GM12872 (cell line): ENCODE data around the gene GSKIP.

Experiments used
- CTCF ChIP-seq: IDR thresholded peaks from 3 replicates; pipeline ENCODE4 v1.5.1; 2011; ENCODE audit warnings: low read depth, mild to moderate bottlenecking, low read length, moderate library complexity; ENCODE audit not compliant: insufficient read depth

Gene GSKIP

GRCh38 chr14:96345669-96346068 is 17.7 kb upstream of the GSKIP start:
- no peak for TF ChIP-seq CTCF

- no peak for TF ChIP-seq CTCF
Observed at GRCh38 chr14:96349286-96350075, 13.8 kb upstream of the GSKIP start.

- TF ChIP-seq CTCF = no peak
Observed at GRCh38 chr14:96351986-96352385, 11.3 kb upstream of the GSKIP start.

- TF ChIP-seq CTCF = no peak
Observed at GRCh38 chr14:96352708-96353107, 10.6 kb upstream of the GSKIP start.

GRCh38 chr14:96354246-96354645 is 9.1 kb upstream of the GSKIP start:
- no peak for TF ChIP-seq CTCF

GRCh38 chr14:96357216-96357615 is 6.1 kb upstream of the GSKIP start:
- TF ChIP-seq CTCF = no peak

GRCh38 chr14:96359959-96360358 is 3.4 kb upstream of the GSKIP start:
- TF ChIP-seq CTCF = no peak
